Heart right ventricle (tissue), 16 donors: ENCODE results near the gene SLCO2A1. TPM values are rescaled to one million over a fixed set of nuclear protein-coding genes. Genes with fewer than 3 reads are reported as not detected.

Experiments
- ATAC-seq, 8 donors: fragments of 200-7000 bp; cut with Tn5 transposase; one replicate each; pipeline ENCODE4 v1.9.1; 2020; ENCODE audit warnings: mild to moderate bottlenecking in 8 of 8, moderate library complexity in 8 of 8, moderate number of reproducible peaks in 1 of 8
- DNase-seq, 2 donors: peaks; one replicate each; pipeline ENCODE4 v3.0.0-alpha.2; 2020
- H3K27ac ChIP-seq, 10 donors: fragments of 200-600 bp; sonication (generic) in 2 of 10; one replicate each; pipeline versions ENCODE4 v1.5.0 to v1.8.0; 2020 to 2022; ENCODE audit warnings: mild to moderate bottlenecking in 3 of 10
- H3K27me3 ChIP-seq, 7 donors: fragments of 200-600 bp; one replicate each; pipeline ENCODE4 v1.8.0; 2021 to 2022; ENCODE audit warnings: mild to moderate bottlenecking in 2 of 7
- H3K36me3 ChIP-seq, 9 donors: fragments of 200-600 bp; sonication (generic) in 1 of 9; one replicate each; pipeline versions ENCODE4 v1.5.0 to v1.8.0; 2020 to 2022; ENCODE audit warnings: mild to moderate bottlenecking in 2 of 9
- H3K4me1 ChIP-seq, 9 donors: fragments of 200-600 bp; sonication (generic) in 1 of 9; one replicate each; pipeline versions ENCODE4 v1.5.0 to v1.8.0; 2020 to 2022; ENCODE audit warnings: mild to moderate bottlenecking in 4 of 9
- H3K4me3 ChIP-seq, 10 donors: fragments of 200-600 bp; sonication (generic) in 2 of 10; one replicate each; pipeline versions ENCODE4 v1.5.0 to v1.8.0; 2020 to 2022; ENCODE audit warnings: mild to moderate bottlenecking in 7 of 10, moderate library complexity in 2 of 10
- H3K9me3 ChIP-seq, 11 donors: fragments of 200-600 bp in 10 of 11; sonication (generic) in 2 of 11; one replicate each; pipeline versions ENCODE4 v1.5.0 to v1.8.0; 2013 to 2022; ENCODE audit warnings: mild to moderate bottlenecking in 2 of 11, control low read depth in 1 of 11, moderate library complexity in 1 of 11
- WGBS, 2 donors: extraction: QIAGEN DNeasy Blood & Tissue Kit; methylation state at CpG; one replicate each; pipeline ENCODE4 v1.1.7; 2013; ENCODE audit warnings: inconsistent platforms in 1 of 2; 5-methylcytosine and 5-hydroxymethylcytosine counted together
- intact Hi-C, 10 donors: fragments of 100-400 bp; cut with DNase I; formaldehyde crosslinking; loops; one replicate each; pipeline versions ENCODE4 v1.11.1 to v1.14.2; 2022
- polyA plus RNA-seq, 2 donors: library from polyadenylated mRNA; stranded (reverse); fragments of 200-250 nt; gene quantifications; one replicate each; pipeline ENCODE4 v1.2.3, GENCODE V29; 2013
- total RNA-seq, 10 donors: library from RNA; stranded (reverse); fragmentation: NEBNext Ultra II Directional in 3 of 10; extraction: Animal tissue kit (Norgen Biotek cat#: 25700) in 3 of 10; gene quantifications; one replicate each; pipeline versions ENCODE4 v1.2.1 to v1.2.4, GENCODE V29; 2021 to 2023
- TF ChIP-seq, protein P1 (sequence below), 9 donors: fragments of 200-600 bp; sonication (generic) in 2 of 9; IDR thresholded peaks; one replicate each; pipeline versions ENCODE4 v1.5.0 to v1.8.0; 2021 to 2022; ENCODE audit warnings: antibody characterized with exemption in 9 of 9, mild to moderate bottlenecking in 5 of 9, moderate library complexity in 1 of 9
- donor health status: Arrhythmogenic right ventricular cardiomyopathy.
- donor health status: ischemic (EF 13 %, LVEDD 7.1; RV severe dilation, severe dysfunction).
- donor health status: healthy with polysubstance abuse.
- donor health status: DM: no; HTN: yes; CAD: no.
- donor health status: DM: no; HTN: no; CAD: no.
- donor health status: ischemic (EF 25% LVEDD 6.9; RV normal size, moderate dysfunction).
- donor health status: ischemic (EF 25% LVEDD 5.7; RV mildly dilated, moderate dysfunction).
- donor health status: healthy.
- donor health status: DM: yes; HTN: yes; CAD: no.
- donor health status: Ischemic cardiomyopathy.
- donor health status: ischemic (EF 35%, LVEDD 5.7; RV mildly dilated, moderate dysfunction).
- donor health status: nonischemic (EF 11% LVEDD 7.7; RV severe dilation, severe dysfunction).
- donor health status: DM: yes; HTN: yes; CAD: no.
- donor health status: PGD.
- donor health status: ischemic (EF 29% LVEDD 5.4; RV normal size, mild dysfunction).
- donor health status: nonischemic (EF 23%, LVEDD 6.1; RV moderate dilation, normal function).

SLCO2A1 gene
- total and polyA plus RNA-seq, 12 donors, result 3.6 to 30.4 (median 10.0) TPM

DNA sequence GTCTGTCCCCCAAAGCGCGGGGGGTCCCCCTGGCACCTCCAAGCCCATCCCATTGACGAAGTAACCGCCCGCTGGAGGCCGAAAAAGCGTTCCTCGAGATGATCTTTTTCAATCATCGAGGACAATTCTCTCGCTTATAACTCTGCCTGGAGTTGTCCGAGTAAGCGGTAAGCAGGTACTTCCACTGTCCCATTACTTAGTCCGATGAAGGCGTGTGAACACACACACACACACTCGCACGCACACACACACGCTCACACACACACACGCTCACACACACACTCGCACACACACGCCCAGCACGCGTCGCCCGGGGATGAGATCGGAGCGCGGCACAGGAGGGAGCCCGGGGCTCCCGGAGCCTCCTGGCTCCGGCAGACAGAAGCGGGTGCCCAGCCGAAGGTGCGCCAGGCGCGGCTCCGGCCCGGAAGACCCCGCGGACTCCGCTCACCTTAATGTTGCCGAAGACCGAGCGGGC is 430 bp downstream of the SLCO2A1 start:
- Histone ChIP-seq H3K27ac (peak overlapping the region in 5 of 10 donors; percentile 29 to 60 (median 31)), H3K9me3 (no peaks in the 10 kb centered on the region), H3K4me3 (peak overlapping the region; percentile 24 to 71 (median 60)), H3K27me3 (peaks cover 0 to 40% (median 16%) of the 10 kb centered on the region in 7 donors), H3K36me3 (no peaks in the 10 kb centered on the region), H3K4me1 (peaks cover 0 to 27% (median 6%) of the 10 kb centered on the region in 9 donors)
- TF ChIP-seq, protein P1, sequence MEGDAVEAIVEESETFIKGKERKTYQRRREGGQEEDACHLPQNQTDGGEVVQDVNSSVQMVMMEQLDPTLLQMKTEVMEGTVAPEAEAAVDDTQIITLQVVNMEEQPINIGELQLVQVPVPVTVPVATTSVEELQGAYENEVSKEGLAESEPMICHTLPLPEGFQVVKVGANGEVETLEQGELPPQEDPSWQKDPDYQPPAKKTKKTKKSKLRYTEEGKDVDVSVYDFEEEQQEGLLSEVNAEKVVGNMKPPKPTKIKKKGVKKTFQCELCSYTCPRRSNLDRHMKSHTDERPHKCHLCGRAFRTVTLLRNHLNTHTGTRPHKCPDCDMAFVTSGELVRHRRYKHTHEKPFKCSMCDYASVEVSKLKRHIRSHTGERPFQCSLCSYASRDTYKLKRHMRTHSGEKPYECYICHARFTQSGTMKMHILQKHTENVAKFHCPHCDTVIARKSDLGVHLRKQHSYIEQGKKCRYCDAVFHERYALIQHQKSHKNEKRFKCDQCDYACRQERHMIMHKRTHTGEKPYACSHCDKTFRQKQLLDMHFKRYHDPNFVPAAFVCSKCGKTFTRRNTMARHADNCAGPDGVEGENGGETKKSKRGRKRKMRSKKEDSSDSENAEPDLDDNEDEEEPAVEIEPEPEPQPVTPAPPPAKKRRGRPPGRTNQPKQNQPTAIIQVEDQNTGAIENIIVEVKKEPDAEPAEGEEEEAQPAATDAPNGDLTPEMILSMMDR (IDR thresholded peaks at IDR 0.05), result no peak
- ATAC-seq (peak in 7 of 8 donors; percentile 22 to 53 (median 31)), DNase-seq (peak in 1 of 2 donors; percentile 20)
- intact Hi-C loops, result no loop called here
- WGBS, 2 donors, result 2 to 3% methylated on average over 42 to 43 of the region's 43 CpGs

GRCh38 chr3:134028486-134029255 is 1.1 kb downstream of the SLCO2A1 start:
- DNase-seq, result no peak
- Histone ChIP-seq H3K4me3 (peak overlapping the region; percentile 24 to 71 (median 60)), H3K27me3 (peaks cover 0 to 40% (median 16%) of the 10 kb centered on the region in 7 donors), H3K36me3 (no peaks in the 10 kb centered on the region), H3K4me1 (peaks cover 0 to 27% (median 6%) of the 10 kb centered on the region in 9 donors), H3K27ac (peak overlapping the region in 2 of 10 donors; percentile 9 to 30), H3K9me3 (no peaks in the 10 kb centered on the region)
- WGBS, 2 donors, result 39 to 42% methylated on average over 23 of the region's 23 CpGs
- TF ChIP-seq, protein P1 (IDR thresholded peaks at IDR 0.05), result no peak
- peak in 6 of 8 donors; percentile 7 to 32 (median 16) for ATAC-seq
- intact Hi-C loops, result no loop called here

GRCh38 chr3:134027631-134028030 is 2.1 kb downstream of the SLCO2A1 start:
- DNase-seq (no peak), ATAC-seq (no peak)
- peaks cover 0 to 40% (median 16%) of the 10 kb centered on the region in 7 donors for H3K27me3 ChIP-seq
- H3K4me3 ChIP-seq, result peak overlapping the region in 5 of 10 donors; percentile 54 to 71 (median 62)
- WGBS, 2 donors, result 74 to 76% methylated on average over 2 of the region's 2 CpGs
- H3K27ac ChIP-seq, result no peak overlapping the region
- intact Hi-C loops, result no loop called here
- no peaks in the 10 kb centered on the region for H3K36me3 ChIP-seq
- peaks cover 0 to 27% (median 6%) of the 10 kb centered on the region in 9 donors for H3K4me1 ChIP-seq
- TF ChIP-seq, protein P1 (IDR thresholded peaks at IDR 0.05), result no peak
- no peaks in the 10 kb centered on the region for H3K9me3 ChIP-seq

- no peak overlapping the region for H3K27ac ChIP-seq
- ATAC-seq (no peak), DNase-seq (no peak)
- TF ChIP-seq, protein P1 (IDR thresholded peaks at IDR 0.05), result no peak
- intact Hi-C loops, result no loop called here
- H3K4me1 ChIP-seq, result peaks cover 0 to 13% (median 0%) of the 10 kb centered on the region in 9 donors
- WGBS, 2 donors, result 97 to 98% methylated on average over 22 of the region's 22 CpGs
- no peak overlapping the region for H3K4me3 ChIP-seq
- H3K27me3 ChIP-seq, result no peaks in the 10 kb centered on the region
- no peaks in the 10 kb centered on the region for H3K9me3 ChIP-seq
- H3K36me3 ChIP-seq, result no peaks in the 10 kb centered on the region
Measured at GRCh38 chr3:134020135-134020680, 9.5 kb downstream of the SLCO2A1 start.
